ENCODE data around the gene OLFM4.

The OLFM4 gene

DNA sequence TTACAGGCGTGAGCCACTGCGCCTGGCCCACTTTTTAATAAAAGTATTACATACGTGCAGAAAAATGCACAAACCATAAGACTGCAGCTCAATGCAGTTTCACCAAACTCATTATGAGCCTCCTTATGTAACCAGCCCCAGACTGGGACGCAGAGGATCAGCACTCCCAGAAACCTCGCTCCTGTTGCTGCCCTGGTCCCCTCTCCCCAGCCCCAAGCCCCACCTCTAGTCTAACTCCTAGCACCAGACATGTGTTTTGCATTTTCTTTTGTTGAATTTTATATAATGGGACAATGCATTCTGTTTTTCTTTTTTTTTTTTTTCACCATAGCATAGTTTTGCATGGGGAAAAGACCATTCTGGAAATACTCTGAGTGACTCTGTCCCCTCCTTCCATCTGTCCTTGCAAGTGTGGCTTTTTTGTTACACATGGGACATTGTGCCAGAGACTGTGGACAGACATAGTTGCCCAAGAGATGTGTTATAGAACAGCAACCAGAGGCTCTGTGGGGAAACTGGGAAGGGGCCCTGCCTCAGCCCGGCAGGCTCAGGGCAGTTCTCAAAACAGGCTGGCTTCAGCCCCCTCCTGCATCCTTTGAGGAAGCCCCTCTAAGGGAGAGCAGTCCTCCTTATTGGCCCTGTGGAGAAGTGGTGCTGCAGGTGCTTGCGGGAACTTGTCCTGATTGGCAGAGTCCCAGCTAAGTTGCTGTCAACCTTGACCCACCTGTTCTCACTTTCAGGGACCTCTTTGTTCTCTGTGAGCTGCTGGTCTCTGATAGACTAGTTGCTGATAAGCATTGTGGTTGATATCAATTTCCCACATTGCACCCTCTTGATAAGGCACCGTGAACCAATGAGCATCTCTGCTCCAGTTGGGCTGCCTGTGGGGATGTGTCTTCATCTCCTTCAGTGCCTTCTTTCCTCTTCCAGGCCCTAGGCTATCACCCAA lies 13.8 kb upstream of the OLFM4 start:
- DNase-seq = no peak

DNA sequence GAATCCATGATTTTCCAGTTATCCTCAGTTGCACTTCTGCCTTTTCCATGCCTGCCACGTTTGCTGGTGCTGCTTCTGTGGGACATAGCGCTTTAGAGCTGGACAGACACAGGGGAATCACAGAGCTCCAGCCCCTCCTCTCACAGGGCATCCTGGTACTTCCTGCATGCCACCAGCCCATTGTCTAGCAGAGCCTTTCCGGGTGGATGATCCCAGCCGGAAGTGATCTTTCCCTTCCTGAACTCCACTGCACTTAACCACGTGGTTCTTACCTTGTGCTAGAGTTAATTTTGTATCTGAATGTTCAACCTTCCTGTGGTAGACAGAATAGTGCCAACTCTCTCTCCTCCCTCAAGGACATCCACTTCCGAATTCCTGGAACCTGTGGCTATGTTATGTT lies 12.6 kb upstream of the OLFM4 start:
- DNase-seq = no peak

DNA sequence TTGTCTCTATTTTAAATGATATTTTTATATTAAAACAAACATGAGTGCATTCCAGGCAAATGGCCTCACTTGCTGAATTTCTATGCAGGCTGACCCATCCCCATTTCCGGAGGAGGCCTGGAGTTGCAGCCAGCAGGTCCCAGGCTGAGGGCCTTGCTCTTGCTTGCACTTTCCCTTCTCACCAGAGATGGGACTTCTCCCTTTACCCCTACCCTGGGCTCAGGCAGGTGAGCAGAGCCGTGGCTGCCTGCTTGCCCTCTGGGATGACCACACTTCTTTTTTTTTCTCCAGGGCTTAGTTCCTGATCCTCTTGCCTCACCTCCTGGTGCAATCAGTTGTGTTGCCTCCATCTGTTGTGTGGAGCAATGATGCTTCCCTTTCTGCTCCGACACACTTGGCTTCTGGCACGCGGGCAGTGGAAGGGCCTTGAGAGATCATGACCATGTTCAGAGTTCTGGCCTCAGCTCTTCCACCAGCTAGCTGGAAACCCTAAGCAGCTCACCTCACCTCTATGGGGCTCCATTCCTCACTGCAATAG lies 11.1 kb upstream of the OLFM4 start:
- no peak for DNase-seq

DNA sequence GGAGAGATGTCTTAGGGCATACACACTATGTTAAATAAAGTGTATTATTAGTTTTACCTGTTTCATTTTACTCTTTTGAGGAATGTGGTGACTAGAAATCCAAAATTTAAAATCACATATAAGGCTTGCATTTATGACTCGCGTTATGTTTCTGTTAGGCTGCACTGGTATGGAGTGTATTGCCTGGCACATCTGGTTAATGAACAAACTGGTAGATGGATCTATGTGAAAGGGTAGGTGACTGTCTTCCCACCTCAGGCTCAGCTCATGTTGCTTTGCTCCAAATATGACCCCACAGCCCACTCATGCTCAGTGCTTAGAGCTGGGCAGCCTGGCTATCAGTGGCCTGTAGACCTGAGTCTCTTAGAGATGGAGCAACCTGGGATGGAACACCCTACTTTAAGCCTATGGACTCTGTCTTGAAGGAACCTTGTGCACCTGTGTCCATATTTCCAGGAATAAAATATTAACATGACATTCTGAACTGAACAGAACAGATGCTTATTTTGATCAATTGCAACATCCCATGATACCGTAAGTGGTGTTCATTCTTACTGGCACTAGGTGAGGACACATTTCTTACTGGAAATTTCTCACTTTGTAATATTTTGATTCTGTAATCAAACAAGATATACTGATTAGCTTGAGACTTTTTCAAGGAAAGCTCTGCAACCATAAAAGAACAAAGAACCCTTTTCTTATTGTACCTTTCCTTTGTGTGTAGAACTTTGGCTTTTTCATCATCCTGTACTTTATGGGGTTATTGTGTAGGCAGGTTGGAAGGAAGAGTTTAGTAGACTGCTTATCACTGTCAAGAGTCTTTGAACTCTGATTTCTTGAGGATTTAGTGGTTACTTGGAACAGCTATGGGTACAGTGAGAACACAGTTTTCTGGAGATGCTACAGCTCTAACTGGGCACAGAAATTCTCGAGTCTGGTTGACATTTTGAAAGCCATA lies 9.6 kb upstream of the OLFM4 start:
- DNase-seq = no peak

DNA sequence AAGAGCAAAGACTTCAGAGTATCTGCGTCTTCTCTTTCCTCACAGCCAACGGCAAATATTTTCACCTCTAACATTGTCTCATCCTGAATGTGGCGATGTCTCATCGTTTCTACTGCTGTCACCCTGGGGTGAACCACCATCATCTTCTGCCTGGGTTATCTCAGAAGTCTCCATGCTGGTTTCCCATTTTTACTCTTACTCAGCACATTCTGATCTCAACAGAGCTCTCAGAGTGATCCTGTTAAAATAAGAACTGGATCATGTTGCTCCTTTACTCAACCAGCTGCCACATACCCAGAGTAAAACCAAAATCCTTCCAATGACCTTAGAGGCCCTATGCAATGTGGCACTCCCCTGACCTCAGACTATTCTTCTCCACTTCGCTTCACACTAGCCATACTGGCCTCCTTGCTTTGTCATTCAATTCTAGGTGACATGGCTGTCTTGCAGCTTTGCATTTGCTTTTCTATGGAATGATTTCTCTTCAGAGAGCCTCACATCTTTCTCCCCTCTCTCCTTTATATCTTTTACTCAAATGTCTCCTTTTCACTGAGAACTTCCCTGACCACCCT lies 7.8 kb upstream of the OLFM4 start:
- no peak for DNase-seq

DNA sequence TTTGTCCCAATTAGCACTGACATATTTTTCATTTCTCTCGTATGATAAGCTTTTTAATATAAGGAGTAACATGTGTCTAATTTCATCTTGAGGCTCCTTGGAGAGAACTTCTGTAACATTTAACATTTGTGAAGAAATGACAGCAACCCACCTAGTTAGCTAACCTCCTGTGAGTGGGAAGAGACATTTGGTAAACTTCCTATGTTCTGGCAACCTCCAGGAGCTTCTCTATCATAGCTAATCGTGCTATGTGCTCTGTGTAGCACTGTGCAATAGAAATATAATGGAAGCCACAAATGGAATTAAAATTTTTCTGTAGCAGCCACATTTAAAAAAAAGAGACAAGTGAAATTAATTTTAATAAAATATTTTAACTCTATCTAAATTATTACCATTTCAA lies 5.4 kb upstream of the OLFM4 start:
- DNase-seq = no peak

DNA sequence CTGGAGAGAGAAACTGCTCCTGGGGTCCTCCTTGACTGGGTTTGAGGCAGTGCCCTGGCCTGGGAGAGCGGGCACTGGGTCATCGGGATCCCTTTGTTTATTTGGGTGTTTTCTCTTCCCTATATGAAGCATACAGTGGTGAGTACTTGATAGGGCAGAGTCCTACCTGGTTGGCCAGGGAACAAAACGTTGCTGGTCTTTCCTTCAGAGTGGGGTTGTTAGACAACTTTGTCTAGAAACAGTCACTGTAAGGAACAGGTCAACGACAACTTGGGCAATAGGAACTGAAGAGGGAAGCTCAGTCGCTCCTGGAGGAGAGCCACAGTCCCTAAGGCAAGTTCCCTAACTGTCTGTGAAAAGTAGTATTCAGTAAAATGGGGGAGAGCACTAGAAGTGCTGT lies 550 bp upstream of the OLFM4 start:
- DNase-seq = no peak

DNA sequence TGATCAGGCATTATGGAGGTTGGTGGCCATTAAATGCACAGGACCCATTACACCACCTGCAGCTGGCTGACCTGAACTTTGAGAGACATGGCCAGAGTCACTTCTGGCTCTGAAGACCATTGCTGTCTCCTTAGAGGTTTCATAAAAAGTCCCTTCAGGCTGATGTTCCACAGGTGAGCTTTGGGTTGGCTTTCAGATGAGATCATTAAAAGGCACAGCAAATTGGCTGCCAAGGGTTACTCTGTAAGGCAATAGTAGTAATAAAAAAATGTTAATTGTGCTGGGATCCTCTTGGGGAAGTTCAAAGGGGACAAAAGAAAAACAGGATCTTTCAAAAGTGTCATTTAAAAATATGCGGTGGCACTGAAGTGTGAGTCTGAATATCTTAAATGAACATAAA lies 4.2 kb downstream of the OLFM4 start:
- DNase-seq = no peak

DNA sequence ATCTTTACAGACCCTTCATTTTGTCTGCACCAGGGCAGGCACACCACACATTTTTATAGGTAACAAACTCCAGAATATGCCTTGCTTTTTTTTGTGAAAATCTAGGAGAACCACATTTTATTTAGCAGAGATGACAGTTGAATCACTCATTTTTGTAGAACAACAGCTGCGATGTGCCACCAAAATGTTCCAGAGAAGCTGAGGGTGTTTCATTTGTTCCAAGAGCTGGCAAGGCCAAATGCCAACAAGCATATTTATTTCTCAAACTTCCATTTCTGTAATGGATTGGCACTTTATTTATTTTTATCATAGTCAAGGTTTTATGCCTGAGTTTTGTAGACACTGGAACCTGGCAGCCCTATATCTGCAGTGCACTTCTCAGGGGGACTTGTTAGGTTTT lies 10.4 kb downstream of the OLFM4 start:
- no peak for DNase-seq

DNA sequence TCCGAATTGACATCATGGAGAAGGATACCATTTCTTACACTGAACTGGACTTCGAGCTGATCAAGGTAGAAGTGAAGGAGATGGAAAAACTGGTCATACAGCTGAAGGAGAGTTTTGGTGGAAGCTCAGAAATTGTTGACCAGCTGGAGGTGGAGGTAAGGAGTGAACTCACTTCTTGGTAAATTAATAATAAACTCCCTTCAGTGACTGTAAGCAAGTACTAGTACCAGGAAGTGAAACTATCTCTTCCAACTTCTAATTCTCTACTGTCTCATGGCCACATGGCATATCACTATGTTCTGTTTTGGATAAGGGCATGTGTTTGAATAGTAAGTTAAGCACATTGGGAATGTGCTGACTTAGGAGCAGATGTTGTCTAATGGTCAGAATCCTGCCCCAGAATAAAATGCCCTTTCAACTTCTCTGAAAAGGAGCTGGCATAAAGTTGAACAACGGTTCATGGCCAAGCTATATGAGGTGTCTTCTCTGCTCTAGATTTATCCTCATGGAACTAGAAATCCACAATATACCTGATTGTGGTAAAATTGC lies 13.4 kb downstream of the OLFM4 start:
- DNase-seq = no peak

DNA sequence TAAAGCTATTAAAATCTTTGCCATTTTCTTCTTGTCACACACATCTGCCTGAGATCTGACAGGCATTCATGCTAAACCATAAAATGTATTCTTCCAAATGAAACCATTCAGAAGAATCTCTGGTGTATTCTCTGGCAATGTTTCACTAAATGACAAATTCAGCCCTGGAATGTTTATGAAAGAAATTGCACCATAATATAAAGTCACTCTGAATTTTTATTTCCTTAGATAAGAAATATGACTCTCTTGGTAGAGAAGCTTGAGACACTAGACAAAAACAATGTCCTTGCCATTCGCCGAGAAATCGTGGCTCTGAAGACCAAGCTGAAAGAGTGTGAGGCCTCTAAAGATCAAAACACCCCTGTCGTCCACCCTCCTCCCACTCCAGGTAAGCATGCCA lies 14.3 kb downstream of the OLFM4 start:
- no peak for DNase-seq

DNA sequence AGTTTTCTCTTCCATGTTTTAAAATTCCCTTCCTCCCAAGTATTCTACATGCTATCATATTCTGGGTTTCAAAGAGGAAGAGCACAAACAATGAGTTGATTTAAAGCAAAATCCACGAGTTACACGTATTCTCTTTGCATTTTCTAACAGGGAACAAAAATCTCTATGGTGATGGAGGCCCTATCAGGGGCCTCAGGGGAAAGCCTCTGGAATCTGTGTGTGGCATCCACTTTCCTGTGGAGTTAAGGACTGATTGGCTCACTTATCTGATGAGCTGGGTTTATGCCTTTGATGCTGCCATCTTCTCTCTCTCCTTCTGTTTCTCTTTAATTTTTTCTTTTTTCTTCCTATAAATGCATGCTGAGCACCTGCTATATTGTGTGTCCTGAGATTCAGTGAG lies 14.8 kb downstream of the OLFM4 start:
- no peak for DNase-seq

DNA sequence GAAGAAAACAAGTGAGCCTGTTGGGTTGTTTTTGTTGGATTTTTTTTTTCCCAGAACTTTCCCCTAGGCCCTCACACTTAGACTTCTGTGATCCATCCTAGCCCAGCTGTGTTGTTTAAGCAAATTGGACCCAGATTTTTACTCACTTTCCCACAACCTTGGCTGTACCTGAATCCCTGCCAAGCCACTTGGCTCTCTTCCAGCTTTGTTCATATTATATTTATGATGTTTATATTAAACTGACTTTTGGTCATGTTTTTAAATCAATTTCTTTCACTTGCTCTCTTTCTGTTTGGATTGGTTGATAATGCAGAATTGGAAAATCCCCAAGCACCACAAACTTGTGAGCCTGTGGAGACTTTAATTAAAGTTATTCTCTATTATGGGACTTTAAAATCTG lies 16.6 kb downstream of the OLFM4 start:
- no peak for DNase-seq

DNA sequence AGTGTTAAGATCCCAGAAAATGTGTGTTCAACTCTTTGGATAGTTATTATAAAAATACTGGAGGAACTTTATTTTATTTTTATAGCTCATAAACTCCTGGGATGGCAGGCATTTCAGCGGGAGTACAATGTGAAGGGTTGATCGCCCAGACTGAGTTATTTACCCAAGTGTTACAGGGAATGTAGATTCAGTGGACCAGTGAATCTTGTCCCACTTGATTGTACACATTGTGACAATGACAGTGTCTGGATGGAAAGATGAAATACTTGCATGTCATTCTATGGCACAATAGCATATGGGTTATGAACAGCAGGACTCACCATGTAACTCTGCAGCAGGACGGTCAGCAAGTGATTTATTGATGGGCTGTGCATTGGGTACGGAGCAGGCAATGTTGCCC lies 20.3 kb downstream of the OLFM4 start:
- no peak for DNase-seq

DNA sequence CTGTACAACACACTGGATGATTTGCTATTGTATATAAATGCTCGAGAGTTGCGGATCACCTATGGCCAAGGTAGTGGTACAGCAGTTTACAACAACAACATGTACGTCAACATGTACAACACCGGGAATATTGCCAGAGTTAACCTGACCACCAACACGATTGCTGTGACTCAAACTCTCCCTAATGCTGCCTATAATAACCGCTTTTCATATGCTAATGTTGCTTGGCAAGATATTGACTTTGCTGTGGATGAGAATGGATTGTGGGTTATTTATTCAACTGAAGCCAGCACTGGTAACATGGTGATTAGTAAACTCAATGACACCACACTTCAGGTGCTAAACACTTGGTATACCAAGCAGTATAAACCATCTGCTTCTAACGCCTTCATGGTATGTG lies 21.5 kb downstream of the OLFM4 start:
- DNase-seq = no peak

DNA sequence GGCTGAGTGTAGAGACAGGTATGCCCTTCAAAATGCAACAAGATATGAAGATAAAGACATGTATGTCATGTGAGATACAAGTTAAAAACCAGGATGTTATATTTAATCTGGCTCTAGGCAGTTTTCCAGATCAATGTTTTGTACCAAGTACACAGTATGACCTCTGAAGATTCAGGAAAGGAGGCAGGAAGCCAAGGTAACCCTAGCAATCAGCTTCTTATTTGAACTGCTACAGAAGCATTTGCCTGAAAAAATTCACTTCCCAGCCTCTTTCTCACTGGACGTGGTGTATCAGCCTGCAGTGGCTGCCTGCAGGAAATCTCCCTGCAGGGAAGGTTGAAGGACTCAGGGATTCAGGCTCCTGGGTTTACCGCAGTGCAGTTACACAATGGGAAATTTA lies 24.1 kb downstream of the OLFM4 start:
- no peak for DNase-seq

DNA sequence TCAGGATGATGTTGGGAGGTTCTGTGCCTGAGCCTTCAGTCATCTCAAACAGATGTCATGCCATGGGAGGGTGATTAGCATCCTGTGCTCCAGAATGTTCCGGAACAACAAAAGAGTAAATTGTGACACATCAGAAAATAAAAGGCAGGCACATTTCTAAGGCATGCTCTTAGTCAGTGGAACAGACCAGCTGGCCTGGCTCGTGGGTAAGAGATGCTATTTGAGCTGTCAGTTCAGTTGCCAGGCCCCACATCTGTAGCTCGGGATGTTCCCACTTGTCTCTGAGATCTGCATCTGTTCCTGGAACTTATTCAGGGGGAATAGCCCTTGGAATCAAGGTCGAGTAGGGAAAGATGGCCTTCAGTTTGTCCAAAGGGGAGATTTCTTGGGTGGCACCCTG lies 26.0 kb downstream of the OLFM4 start:
- no peak for DNase-seq

DNA sequence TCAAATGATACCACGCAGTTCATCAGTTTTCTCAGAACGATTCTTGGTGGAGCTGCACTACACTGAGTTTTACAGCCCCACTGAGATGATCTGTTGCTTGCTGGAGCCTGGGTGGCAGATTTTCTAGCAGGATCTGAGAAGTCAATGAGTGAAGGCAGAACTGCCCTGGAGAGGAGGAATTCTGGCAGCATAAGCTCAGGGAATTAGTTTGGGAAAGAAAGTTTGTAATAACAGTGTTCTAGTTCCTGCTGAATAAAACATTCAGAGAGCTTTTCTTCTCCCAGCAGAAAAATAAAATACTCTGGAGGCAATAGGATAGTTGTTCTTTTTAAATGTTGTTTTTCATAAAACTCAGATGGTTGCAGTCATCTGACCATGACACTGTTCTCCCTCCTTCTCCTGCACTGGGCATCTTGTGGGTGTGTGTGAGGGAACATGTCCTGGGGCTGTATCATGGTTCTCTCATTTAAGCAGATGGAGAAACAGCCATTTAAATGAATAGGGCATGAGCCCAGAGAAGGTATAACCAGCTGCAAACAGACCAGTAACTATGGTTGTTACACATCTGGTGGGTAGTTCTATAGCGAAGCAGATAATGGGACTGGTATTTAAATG lies 29.6 kb downstream of the OLFM4 start:
- no peak for DNase-seq

DNA sequence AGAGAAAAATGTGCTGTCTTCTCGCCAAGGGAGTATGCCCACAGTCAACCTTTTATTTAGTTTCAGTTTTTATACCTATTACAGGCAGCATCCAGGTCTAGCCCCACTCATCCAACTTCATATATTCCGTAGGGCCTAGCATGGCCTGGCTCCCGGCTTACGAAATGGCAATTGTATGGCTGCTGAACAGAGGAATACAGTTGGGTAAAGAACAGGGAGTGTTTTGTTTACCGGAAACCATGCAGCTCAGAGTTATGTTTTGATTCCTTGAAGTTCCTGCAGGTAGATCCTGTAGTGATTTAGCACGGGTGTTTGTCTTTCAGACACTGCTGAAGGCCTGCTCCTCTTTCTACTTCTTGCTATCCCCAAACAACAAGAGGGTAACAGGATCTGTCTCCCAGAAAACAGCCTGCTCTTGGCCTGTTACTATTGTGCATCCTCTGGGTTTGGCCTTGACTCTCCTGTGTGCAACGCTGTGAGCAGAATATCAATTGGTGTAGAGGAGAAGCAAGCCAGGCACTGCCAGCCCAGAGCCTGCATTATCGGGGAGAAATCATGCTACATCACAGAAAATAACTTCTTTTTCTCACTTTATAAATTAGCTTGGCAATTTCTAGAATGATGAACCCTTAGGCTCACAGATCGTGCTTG lies 32.4 kb downstream of the OLFM4 start:
- no peak for DNase-seq

DNA sequence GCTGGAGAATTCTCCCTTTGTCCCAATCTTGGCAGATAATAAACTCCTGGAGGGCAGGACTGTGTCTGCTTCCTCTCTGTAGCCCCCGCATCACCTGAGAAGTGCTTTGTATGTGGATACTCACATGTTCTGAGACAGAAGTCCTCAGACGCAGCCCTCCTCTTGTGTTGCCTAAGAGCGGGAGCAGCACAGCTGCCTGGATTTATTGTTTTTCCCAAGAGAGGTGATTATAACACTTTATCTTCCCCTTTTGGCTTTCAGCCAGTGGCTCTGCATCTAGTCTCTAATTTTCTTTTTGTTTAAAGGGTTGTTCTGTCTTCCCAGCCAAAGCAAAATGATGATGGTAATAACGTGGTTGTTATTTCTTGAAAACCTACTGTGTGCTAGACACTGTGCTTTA lies 36.1 kb downstream of the OLFM4 start:
- no peak for DNase-seq

DNA sequence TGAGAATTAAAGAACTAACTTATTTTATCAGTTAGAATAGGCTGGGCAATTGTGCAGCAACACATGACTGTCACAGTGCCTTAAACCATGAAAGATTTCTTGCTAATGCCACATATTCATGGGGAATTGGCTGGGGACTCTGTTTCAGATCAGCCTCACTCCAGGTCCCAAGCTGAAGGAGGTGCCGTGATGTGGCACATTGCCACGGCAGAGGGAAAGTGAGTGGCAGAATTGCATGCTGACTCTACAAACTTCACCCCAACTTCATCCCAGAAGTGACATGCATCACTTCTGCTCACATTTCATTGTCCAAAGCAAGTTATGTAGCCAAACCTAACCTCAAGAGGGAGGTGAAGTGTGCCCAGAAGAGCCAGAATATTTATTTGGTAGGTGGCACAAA lies 37.8 kb downstream of the OLFM4 start:
- DNase-seq = no peak
